HG02642 (cell line): Measurements from ENCODE around the gene FA2H.
"Not testable (repeated sequence)": the region's sequence is repeated elsewhere in the genome, so short reads cannot be mapped to it uniquely, and the experiment has no call there.

Experiments used
- ATAC-seq: cut with Tn5 transposase; IDR thresholded peaks from one replicate; pipeline ENCODE4 v1.9.1; 2021; ENCODE audit warnings: mild to moderate bottlenecking; ENCODE audit not compliant: unreplicated experiment, poor library complexity

FA2H gene, protein sequence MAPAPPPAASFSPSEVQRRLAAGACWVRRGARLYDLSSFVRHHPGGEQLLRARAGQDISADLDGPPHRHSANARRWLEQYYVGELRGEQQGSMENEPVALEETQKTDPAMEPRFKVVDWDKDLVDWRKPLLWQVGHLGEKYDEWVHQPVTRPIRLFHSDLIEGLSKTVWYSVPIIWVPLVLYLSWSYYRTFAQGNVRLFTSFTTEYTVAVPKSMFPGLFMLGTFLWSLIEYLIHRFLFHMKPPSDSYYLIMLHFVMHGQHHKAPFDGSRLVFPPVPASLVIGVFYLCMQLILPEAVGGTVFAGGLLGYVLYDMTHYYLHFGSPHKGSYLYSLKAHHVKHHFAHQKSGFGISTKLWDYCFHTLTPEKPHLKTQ

GRCh38 chr16:74774223-74775139, at the start of gene FA2H:
FA2H (minus strand) TSS chr16:74774820; CDS start chr16:74774755, 65 bp downstream.
- peak; percentile 85 for ATAC-seq

GRCh38 chr16:74817851-74818250, 43.2 kb upstream of the FA2H start:
- no peak for ATAC-seq

DNA sequence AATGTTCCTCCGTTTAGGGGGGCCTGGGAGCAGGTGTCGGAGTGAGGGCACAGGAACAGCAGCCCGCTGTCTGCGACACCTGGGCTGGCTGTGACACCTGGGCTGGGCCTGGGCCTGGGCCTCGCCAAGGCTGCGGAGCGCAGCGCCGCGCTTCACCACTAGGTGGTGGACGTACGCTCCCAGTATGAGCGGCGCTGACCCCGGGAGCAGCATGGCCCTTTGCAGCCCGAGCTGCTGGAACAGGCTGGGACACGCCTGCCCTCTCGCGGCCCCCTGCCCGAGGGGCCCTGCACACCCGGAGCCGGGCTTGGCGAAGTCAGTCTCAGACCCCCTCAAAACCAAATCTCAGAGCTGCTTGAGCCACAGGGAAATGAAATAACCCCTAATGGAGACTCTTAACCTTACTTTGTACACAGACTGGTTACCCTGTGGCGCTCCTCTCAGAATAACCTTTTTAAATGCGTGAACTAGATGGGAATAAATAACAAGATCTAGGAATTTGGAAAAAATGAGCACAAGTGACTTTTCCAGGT, 38.6 kb upstream of the FA2H start:
- peak; percentile 99 for ATAC-seq

DNA sequence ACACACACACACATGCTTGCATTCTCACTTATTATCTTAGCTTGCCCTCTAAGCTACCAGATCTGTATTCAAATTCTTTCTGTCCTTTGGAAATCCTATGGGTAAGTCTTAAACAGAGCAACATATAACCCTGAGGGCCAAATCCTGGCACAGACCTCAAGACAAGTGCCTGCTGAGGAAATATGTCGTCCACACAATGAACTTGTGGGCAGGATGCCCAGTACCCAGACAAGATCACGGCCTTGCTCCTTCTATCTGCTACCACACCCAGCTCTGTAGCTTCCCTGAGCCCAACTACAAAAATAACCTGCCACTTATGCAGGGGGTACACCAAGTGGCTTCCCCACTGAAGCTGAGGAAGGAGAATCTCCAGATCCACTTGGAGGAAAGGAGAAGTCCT, 37.3 kb upstream of the FA2H start:
- ATAC-seq, result no peak

DNA sequence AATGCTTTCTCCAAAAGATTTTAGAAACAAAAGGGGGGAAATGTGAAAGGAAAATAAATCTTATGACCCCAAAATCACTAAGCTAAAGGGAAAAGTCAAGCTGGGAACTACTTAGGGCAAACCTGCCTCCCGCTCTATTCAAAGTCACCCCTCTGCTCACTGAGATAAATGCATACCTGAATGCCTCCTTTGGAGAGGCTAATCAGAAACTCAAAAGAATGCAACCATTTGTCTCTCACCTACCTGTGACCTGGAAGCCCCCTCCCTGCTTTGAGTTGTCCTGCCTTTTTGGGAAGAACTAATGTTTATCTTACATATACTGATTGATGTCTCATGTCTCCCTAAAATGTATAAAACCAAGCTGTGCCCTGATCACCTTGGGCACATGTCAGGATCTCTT, 36.6 kb upstream of the FA2H start:
- not testable (repeated sequence) for ATAC-seq

DNA sequence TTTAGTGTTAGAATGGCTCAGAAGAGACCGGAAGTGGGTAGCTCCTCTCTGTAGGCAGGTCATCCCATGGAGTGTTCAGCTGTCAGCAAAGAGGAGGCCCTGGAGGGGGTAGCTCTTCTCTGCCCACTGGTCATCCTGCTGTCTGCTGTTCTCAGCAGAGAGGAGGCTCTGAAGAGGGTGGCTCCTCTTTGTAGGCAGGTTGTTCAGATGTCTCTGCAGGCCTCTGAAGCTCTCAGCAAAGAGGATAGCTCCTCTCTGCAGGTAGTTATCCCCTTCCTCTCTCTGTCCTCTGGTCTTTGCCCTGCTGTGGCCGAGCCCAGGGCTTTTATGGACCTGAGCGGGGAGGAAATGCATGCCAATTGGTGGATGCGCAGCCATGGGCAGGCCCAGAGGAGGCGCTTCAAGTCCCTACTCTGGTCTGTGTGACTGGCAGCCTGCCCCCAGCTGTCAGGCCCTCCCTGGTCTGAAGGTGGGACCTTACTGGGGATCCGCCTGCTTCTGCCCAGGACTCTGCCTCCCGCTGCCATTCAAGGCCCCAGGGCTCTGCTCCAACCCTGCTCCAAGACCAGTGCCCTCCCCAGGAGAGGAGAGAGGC, 32.5 kb upstream of the FA2H start:
- ATAC-seq, result no peak

GRCh38 chr16:74800216-74800871, 25.7 kb upstream of the FA2H start:
- ATAC-seq, result no peak

- no peak for ATAC-seq
Observed at GRCh38 chr16:74797414-74797813, 22.8 kb upstream of the FA2H start.

GRCh38 chr16:74795104-74795503, 20.5 kb upstream of the FA2H start:
- ATAC-seq, result no peak

- no peak for ATAC-seq
Observed at GRCh38 chr16:74794668-74795067, 20.0 kb upstream of the FA2H start.

- ATAC-seq, result no peak
Observed at GRCh38 chr16:74793571-74793970, 19.0 kb upstream of the FA2H start.

GRCh38 chr16:74792225-74792624, 17.6 kb upstream of the FA2H start:
- no peak for ATAC-seq

DNA sequence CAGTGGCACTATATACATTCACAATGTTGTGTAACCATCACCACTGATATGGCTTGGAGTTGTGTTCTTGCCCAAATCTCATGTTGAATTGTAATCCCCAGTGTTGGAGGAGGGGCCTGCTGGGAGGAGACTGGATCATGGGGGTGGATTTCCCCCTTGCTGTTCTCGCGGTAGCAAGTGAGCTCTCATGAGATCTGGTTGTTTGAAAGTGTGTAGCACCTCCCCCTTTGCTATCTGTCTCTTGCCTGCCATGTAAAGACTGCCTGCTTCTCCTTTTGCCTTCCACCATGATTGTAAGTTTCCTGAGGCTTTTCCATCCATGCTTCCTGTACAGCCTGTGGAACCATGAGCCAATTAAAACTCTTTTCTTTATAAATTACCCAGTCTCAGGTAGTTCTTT, 17.1 kb upstream of the FA2H start:
- not testable (repeated sequence) for ATAC-seq

DNA sequence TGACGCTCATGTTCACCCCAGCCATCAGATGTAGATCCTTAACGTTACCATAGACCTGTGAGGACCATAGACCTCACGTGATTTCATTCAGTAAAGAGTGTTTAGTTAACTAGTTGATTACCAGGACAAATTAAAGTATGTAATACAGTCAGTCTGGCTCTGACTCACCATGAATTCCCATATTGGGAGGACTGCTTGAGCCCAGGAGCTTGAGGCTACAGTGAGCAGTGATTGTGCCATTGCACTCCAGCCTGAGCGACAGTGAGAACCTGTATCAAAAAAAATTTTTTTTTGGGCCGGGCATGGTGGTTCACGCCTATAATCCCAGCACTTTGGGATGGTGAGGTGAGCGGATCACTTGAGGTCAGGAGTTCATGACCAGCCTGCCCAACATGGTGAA, 13.5 kb upstream of the FA2H start:
- ATAC-seq, result no peak

DNA sequence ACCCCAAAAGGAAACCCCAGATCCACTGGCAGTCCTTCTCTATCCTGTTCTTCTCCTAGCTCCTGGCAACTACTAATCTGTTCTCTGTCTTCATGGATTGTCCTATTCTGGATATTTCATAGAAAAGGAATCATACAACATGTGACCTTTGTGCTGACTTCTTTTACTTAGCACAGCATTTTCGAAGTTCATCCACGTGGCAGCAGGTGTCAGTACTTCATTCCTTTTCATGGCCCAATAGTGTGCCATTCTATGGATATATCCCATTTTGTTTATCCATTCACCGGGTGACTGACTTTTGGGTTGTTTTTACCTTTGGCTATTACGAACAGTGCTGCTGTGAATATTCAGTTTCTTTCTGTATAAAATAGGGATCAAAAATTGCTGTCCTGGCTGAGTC, 10.4 kb upstream of the FA2H start:
- ATAC-seq, result no peak

- no peak for ATAC-seq
Observed at GRCh38 chr16:74778646-74779045, 4.0 kb upstream of the FA2H start.

DNA sequence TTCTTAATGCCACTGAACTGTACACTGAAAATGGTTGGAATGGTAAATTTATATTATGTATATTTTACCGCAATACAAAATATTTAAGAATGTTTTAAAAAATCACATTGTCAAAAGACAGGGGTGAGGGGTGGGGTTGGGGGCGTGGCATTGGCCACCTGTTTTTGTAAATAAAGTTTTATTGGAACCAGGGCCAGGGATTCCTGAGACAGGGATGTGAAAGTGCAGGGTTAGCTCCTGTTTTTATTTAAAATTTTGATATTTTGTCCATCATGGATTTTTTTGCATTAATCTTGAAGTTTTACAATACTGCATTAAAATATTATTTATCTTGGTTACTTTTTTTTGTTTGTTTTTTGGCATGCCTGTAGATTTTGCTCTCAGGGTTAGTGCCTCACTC, 2.3 kb upstream of the FA2H start:
- ATAC-seq, result no peak

DNA sequence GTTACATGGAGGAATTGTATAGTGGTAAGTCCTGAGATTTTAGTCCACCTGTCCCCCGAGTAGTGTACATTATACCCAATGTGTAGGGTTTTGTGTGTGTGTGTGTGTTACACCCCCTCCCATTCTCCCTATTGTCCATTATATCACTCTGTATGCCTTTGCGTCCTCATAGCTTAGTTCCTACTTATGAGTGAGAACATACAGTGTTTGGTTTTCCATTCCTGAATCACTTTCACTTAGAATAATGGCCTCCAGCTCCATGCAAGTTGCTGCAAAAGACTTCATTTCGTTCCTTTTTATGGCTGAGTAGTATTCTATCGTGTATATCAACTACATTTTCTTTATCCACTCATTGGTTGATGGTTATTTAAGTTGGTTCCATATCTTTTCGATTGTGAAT, 635 bp upstream of the FA2H start:
- ATAC-seq, result no peak

- ATAC-seq, result no peak
Observed at GRCh38 chr16:74773446-74774222, 986 bp downstream of the FA2H start.
